GM18519 (cell line): ENCODE measurements around the gene PDE4DIP.
A peak's percentile ranks its signal among the peaks of the same experiment; 100 is the strongest.
"Not testable (repeated sequence)": the region's sequence is repeated elsewhere in the genome, so short reads cannot be mapped to it uniquely, and the experiment has no call there.

ENCODE experiments used
- ATAC-seq: cut with Tn5 transposase; IDR thresholded peaks from one replicate; pipeline ENCODE4 v1.9.1; 2021; ENCODE audit warnings: mild to moderate bottlenecking, moderate library complexity; ENCODE audit not compliant: unreplicated experiment, low FRiP score

The PDE4DIP gene

DNA sequence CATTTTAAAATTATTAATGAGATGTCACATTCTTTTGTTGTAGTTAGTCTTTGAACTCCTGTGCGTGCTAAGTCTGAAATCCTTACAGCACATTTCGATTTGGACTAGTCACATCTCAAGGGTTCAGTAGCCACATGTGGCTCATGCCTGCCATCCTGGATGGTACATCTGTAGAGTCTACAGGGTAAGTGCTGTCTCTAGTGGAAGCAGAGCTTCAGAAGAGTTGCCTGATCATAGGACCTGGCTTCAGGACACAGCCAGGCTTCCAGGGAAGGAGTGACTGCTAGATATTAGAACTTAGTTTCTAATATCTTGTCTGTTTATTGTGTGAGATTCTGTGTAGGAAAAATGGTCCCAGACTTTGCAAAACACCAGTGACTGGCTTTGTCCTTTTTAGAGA is 72.0 kb downstream of the PDE4DIP start:
- not testable (repeated sequence) for ATAC-seq

DNA sequence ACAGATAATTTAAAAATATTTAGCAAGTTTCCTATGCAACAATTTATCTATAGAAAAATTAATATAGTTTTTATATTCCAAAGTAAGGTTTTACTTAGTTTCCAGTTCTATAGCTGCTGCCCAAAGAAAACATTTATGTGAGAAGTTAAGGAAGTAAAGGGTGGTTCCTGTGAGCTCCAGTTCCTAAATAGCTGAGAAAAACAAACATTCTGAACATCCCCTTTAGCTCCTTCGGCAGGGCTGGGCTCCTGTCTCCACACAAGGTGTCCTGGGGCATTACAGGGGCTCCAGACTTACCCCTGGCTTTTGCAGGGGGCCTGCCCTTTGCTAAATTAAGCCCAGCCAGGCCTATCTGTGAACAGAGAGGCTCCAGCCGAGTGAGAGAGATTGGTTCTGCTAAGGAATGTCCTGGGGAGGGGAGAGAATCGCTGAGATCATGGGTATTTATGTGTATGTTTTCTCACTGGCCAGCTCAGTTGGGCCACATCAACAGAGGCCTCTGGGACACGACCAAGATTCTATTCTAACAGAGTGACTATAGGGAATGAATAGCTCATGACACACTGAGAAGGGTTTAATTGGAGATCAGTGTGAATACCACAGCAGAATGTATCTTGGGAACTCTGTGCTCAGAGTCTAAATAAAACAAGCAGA is 72.6 kb downstream of the PDE4DIP start:
- not testable (repeated sequence) for ATAC-seq

DNA sequence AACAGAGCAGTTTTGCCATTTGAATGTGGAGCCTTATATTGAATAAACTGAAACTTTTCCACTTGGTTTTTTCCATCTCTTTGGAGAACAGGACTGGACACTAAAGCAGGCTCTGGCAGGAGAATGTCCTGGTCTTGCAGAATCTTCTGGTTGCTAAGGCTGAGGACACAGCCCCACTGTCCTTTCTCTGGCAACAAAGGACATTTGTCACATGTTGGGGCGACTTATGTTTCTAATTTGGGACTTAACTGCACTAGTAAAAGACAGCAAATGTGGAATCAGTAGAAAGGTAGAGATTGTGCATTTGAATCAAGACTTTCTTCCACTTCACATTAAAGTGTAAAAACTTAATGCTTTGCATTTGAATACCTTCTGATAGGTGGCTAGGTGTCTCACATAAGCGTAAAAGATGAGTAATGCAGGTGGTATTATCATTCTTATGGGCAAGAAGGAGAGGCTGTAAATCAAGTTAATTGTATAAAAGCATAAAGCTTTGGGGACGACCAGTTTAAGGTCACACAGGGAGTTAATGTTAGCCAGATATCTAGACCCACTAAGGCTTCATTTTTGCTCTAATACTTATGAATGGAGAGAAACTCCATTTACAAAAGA is 74.7 kb downstream of the PDE4DIP start:
- not testable (repeated sequence) for ATAC-seq

DNA sequence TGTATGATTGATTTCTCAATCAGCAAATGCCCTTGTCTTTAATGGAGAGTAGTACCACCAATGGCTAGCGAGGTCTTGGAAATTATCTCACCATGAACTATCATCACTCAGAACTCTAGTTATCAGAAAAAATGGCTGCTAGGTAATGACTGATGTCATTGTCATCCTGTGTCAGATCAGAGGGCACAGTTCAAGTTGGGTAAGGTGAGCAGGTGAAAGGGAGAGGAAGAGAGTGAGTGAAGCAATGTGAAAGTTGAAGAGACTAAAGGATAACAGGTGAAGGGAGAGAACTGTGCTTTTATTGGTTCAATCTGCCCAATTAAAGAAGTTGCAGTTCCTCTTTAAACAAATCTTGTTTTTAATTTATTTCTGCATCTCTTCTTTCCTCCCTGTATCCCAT is 76.8 kb downstream of the PDE4DIP start:
- ATAC-seq, result not testable (repeated sequence)

DNA sequence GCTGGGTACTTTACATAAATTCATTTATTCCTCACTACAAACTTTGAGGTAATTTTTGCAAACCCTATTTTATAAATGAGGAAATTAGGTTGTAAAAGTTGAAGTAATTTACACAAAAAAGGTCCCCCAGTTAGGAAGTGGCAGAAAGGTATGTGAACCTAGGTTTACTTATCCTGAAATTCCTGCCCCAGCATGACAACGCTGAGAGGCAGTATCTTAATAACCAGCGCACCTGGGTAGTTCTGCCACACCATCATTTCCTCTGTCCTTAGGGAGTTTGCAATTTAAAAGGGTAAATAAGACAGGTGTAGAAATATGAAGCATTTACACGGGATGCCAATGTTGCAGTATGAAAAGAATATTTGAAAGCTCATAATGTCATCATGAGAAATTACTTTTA is 79.6 kb downstream of the PDE4DIP start:
- ATAC-seq, result not testable (repeated sequence)

DNA sequence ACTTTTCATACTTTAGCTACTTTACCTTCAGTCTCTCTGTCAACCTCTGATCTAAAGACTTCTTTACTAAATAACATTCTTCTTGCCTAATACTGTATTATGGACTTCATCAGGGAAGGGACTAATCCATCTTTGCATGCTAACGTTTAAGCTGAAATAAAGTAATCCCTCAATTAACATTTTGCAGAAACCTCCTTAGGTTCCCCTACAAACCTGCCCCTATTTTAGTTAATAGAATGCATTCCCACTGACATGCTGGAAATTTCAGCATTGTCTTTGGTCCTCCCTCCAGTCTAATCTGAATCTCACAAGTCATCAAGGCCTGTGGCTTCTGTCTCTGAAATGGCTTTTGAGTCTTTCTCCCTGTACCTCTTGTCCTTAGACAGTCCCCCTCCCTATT is 83.4 kb downstream of the PDE4DIP start:
- not testable (repeated sequence) for ATAC-seq

DNA sequence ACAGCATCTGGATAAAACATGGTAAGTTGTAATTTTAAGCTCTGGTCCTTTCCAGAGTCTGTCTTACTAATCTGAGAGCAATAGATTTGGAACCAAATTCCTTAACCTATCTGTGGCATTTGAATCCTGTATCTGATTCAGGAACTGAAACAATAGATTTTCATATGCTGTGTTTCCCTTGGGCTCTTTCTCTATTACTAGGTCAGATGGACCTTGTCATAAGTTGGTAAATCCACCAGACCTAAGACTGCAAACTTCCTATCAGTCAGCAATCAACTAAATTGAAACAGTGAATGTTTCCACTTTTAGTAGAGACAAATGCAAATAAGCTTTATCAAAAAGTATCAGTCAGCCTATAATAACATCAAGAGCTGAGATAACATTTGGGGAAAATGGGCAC is 85.0 kb downstream of the PDE4DIP start:
- not testable (repeated sequence) for ATAC-seq

DNA sequence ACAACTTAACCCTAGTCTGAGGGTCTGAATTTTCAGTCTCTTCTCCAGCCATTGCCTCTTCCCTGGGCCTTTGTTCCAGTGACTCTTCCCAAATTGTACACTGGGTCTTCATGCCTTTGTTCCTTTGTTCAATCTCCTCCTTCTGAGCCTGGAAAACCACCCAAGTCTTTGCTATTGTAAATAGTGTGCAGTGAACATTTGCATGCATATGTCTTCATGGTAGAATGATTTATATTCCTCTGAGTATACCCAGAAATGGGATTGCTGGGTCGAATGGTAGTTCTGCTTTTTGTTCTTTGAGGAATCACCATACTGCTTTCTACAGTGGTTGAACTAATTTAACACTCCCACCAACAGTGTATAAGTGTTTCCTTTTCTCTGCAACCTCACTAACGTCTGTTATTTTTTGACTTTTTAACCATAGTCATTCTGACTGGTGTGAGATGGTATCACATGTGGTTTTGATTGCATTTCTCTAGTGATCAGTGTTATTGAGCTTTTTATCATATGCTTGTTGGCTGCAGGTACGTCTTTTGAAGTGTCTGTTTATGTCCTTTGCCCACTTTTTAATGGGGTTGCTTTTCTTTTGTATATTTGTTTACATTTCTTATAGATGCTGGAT is 91.3 kb downstream of the PDE4DIP start:
- not testable (repeated sequence) for ATAC-seq

DNA sequence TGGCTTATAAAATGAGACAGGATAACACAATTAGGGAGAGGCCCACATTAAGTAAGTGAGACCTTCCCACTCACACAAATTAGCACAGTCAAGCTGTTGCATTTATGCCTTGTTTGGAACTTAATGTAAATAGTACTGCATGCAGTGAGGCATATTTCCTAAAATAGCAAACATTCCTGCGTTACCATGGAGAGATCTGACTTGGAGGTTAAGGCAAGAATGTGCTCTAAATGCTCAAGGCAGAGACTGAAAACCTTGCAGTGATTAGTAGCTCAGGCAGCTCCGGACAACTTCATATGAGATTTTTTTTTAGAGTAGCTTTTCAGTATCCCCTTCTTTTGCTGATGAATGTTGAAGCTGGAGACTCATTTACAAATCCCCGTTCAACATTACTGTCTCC is 98.7 kb downstream of the PDE4DIP start:
- not testable (repeated sequence) for ATAC-seq

DNA sequence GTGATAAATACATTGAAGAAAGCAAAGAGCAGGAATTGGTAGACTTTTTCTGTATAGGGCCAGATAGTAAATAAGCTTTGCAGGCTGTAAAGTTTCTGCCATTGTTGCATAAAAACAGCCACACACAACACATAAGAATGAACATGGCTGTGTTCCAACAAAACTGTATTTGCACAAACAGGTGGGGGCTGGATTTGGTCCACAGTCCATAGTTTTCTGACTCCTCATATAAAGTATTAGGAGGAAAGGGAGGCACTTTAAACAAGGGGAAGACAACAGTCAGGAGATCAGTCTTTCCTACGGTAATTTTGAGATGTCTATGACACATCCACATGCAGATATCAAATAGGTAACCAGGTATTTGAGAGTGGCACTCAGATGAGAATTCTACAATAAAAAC is 100.9 kb downstream of the PDE4DIP start:
- not testable (repeated sequence) for ATAC-seq

DNA sequence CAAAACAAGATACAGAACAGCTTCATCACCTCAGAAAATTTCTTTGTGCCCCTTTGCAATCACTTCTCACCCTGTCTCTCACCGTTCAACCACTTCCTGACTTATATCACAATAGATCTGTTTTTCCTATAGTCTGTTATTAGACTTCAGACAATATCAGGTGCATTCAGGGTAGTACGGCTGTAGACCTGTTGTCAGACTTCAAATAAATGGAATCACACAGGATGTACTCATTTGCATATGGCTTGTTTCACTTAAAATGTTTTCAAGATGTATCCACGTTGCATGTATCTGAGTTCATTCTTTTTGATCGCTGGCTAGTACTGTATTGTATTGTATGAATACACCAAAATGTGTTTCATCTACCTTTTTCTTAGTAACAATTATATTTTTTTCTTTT is 104.5 kb downstream of the PDE4DIP start:
- not testable (repeated sequence) for ATAC-seq

DNA sequence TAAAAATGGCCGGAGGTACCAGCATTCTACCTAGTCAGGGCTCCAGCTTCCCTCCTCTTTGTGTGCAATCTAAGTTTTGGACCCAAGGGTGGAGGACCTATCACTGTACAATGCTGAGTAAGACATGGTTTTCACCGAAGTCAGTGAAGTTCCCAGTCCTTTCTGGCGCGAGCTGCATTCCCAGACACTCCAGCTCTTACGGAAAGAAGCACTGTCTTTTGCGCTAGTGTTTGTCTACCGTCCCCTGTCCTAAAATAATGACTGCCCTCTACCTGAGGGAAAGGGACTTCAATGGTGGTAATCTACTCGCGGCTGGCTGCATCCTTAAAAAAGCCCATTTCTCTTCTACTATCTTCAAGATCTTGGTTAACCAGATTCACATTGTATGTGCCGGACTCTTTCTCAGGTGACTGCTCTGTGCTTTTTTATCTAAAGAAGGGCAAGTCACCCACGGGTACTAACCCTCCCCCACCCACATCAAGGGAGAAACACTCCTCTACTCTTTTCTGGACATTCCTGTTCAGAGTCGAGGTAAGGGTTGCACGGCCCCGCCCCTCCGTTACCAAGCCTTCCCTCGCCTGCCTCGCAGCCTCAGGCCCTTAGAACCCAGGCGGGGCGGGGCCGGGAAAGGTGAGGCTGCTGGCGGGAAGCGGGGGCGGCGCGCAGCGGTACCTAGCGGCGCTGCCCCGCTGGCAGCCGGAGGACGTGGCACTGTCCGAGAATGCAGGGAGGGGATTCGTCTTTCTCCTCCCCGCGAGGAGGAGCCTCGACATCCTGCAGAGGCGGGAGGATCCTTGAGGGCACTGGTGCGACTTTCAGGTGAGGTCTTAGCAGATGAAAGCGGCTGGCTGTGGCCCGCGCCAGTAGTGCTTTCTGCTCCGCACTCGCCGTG is 107.4 kb downstream of the PDE4DIP start:
- peak; percentile 44 for ATAC-seq

DNA sequence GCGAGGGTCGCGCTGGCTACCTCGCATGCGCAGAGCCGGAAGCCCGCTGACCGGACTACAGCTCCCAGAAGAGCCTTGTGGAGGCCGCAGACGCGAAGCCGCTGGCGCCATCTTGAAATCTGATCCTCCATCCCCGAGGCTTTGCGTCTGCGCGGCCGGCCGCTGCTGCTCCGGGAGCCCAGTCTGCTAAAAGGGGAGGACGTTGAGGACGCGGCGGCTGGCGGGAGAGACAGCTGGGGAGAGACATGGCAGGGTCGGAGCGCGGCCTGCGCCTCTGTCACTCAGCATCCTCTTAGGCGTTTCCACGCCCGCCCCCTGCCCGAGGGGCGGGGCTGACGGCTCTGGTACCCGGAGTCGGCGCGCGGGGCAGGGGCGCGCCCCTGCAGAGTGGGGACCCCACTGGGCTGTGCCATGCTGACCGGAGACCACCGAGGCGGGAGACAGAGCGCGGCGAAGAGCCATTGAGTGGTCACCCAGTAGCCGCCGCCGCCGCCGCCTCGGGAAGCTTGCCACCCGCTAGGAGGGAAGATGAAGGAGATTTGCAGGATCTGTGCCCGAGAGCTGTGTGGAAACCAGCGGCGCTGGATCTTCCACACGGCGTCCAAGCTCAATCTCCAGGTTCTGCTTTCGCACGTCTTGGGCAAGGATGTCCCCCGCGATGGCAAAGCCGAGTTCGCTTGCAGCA is 108.2 kb downstream of the PDE4DIP start:
- ATAC-seq, result peak; percentile 45

DNA sequence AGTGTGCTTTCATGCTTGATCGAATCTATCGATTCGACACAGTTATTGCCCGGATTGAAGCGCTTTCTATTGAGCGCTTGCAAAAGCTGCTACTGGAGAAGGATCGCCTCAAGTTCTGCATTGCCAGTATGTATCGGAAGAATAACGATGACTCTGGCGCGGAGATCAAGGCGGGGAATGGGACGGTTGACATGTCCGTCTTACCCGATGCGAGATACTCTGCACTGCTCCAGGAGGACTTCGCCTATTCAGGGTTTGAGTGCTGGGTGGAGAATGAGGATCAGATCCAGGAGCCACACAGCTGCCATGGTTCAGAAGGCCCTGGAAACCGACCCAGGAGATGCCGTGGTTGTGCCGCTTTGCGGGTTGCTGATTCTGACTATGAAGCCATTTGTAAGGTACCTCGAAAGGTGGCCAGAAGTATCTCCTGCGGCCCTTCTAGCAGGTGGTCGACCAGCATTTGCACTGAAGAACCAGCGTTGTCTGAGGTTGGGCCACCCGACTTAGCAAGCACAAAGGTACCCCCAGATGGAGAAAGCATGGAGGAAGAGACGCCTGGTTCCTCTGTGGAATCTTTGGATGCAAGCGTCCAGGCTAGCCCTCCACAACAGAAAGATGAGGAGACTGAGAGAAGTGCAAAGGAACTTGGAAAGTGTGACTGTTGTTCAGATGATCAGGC is 108.8 kb downstream of the PDE4DIP start:
- not testable (repeated sequence) for ATAC-seq

DNA sequence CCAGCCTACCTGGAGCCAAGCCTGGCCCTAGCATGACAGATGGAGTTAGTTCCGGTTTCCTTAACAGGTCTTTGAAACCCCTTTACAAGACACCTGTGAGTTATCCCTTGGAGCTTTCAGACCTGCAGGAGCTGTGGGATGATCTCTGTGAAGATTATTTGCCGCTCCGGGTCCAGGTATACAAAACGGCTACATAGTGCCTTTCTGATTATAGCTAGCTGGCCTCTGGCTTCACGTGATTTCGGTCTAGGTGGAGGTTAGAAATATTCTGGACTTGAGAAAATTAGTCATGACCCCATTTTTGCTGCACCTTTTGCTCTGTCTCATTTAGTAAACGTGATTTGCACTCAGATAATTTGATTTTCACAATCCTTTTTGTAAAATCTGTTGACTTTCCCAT is 109.5 kb downstream of the PDE4DIP start:
- not testable (repeated sequence) for ATAC-seq

DNA sequence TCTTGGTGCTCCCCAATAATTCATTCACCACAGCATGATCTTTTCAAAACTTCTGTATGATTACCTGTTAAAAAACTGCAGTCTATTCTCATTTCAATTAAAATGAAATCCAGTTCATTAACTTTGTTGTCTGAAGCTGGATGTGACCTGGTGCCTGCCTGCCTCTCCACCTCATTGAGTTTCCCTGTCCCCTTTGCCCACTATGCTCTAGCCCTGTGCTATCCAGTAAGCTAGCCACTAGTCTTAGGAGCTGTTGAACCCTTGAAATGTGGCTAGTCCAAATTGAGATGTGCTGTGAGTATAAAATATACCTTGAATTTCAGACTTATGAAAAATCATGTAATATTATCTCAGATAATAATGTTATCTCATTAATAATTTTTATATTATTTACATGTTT is 114.1 kb downstream of the PDE4DIP start:
- ATAC-seq, result not testable (repeated sequence)

DNA sequence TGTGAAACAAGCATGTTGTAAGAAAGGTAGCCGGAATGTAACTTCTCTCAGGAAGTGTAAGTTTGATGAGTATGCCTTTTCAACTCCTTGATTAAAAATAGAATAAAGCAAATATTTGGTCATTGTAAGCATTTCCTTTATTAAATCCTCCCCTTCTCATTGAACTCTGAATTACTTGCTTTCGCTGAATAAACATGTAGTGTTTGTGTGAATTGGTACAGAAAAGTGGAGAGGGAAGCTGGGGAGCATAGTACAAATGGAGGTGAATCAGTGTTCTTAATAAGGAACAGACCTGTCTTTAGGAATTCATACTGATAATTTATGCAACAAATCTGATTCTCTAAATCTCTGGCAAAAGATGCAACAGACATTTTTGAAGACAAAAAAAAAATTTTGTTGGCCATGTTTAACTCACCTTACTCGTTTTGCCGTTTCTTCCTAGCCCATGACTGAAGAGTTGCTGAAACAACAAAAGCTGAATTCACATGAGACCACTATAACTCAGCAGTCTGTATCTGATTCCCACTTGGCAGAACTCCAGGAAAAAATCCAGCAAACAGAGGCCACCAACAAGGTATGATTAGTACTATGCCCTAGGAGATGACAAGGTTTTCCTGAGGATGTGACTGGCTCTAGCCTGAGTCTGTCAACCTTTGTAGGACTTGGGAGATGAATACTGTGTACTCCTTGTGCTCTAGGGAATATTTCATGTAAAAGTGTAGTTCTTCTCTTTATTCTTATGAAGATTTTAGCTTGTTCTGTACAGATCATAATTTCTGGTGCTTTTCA is 116.2 kb downstream of the PDE4DIP start:
- ATAC-seq, result not testable (repeated sequence)

DNA sequence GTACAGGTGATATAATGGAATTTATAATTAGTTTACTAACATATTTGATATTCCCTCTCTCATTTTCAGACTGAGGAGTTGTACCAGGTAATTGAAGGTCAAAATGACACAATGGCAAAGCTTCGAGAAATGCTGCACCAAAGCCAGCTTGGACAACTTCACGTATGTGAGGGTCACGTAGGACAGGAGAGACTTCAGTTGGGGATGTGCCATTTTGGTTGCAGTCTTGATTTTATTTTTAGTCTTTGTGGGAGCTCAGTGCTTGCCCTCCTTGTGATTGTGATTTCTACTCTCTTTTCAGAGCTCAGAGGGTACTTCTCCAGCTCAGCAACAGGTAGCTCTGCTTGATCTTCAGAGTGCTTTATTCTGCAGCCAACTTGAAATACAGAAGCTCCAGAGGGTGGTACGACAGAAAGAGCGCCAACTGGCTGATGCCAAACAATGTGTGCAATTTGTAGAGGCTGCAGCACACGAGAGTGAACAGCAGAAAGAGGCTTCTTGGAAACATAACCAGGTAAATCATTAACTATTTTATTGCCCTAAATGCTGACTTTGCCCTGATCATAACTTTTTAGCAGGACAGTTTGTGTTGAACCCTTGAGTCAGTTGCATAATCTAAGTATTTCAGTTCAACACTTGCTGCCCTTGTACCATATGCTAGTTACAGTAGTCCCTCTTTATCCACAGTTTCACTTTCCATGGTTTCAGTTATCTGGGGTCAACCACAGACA is 118.1 kb downstream of the PDE4DIP start:
- ATAC-seq, result not testable (repeated sequence)
